ENCODE measurements around the gene SLC35F2.

GRCh38 chr11:107783121-107783520 lies 75.5 kb downstream of the SLC35F2 start:
- no peak for TF ChIP-seq CTCF (IDR thresholded peaks at IDR 0.05)
- TF ChIP-seq POLR2AphosphoS5 (IDR thresholded peaks at IDR 0.05): no peak
- no peak for TF ChIP-seq POLR2A (IDR thresholded peaks at IDR 0.05)

All from gastroesophageal sphincter (tissue), 3 donors.